Measurements from ENCODE around the gene ARAP1.

The ARAP1 gene

GRCh38 chr11:72670041-72670440 lies 82.2 kb downstream of the ARAP1 start:
- TF ChIP-seq GATA3 (IDR thresholded peaks at IDR 0.05; ENCODE audit: low read depth, low read length), result no peak
- no peak for TF ChIP-seq GATA2 (IDR thresholded peaks at IDR 0.05; ENCODE audit: low read depth, low read length)

DNA sequence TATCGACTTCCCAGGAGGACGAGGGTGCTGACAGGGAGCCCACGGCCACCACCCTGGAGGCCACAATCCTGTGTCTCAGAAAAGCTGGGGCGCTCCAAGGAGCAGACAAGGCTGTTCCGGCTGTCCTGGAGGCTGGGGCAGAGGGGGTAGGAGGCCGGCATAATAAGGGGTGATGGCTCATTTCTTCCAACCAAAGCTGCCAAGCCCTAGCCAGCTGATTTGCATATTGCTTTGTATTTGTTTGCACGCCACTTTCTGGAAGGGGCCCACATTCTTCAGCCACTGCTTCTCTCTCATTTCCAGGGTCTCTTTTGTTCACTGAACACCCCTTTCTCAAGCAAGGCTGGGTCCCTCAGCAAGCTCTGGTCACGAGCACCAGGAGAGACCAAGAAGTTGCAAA lies 82.7 kb downstream of the ARAP1 start:
- no peak for TF ChIP-seq GATA2 (IDR thresholded peaks at IDR 0.05; ENCODE audit: low read depth, low read length)
- no peak for TF ChIP-seq GATA3 (IDR thresholded peaks at IDR 0.05; ENCODE audit: low read depth, low read length)

DNA sequence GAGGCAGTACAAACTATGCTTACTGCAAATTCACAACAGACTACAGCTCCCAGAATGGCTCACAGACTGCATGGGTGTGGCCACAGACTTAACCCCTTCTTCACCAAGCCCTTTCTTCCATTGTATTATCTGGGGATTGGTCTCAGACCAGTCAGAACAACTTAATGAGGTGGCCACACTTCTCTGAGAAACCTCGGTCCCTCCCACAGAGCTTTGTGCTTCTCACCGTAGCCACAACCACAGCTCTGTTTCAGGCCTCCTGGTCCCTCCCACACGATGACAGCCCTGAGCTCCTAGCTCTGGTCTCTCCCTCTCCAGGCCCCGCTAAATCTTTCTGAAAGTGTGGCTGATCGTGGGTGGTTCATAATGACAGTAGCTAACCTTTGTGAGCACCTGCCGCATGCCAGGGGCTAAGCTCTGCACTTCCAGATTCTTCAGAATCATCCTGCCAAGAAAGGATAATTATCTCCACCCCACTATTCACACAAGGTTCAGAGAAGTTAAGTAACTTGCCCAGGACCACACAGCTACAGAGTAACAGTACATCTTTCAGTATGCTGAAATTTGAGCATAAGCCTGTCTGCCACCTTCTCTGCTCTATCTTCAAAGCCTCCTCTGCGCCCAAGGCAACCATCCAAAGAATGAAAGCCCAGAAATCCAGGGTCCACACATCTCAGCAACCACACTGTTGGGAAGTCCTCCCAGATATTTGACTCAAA lies 83.4 kb downstream of the ARAP1 start:
- no peak for TF ChIP-seq GATA2 (IDR thresholded peaks at IDR 0.05; ENCODE audit: low read depth, low read length)

- TF ChIP-seq GATA3 (IDR thresholded peaks at IDR 0.05; ENCODE audit: low read depth, low read length) (no peak), GATA2 (IDR thresholded peaks at IDR 0.05; ENCODE audit: low read depth, low read length) (no peak)
Measured at GRCh38 chr11:72665911-72666472, 86.2 kb downstream of the ARAP1 start.

GRCh38 chr11:72662036-72662435 lies 90.2 kb downstream of the ARAP1 start:
- TF ChIP-seq GATA2 (IDR thresholded peaks at IDR 0.05; ENCODE audit: low read depth, low read length), result no peak
- TF ChIP-seq GATA3 (IDR thresholded peaks at IDR 0.05; ENCODE audit: low read depth, low read length), result no peak

- TF ChIP-seq GATA3 (IDR thresholded peaks at IDR 0.05; ENCODE audit: low read depth, low read length) (no peak), GATA2 (IDR thresholded peaks at IDR 0.05; ENCODE audit: low read depth, low read length) (no peak)
Measured at GRCh38 chr11:72661486-72661885, 90.7 kb downstream of the ARAP1 start.

GRCh38 chr11:72658989-72659640 lies 93.1 kb downstream of the ARAP1 start:
- TF ChIP-seq GATA2 (IDR thresholded peaks at IDR 0.05; ENCODE audit: low read depth, low read length) (no peak), GATA3 (IDR thresholded peaks at IDR 0.05; ENCODE audit: low read depth, low read length) (no peak)

GRCh38 chr11:72657411-72658100 lies 94.7 kb downstream of the ARAP1 start:
- no peak for TF ChIP-seq GATA3 (IDR thresholded peaks at IDR 0.05; ENCODE audit: low read depth, low read length)
- no peak for TF ChIP-seq GATA2 (IDR thresholded peaks at IDR 0.05; ENCODE audit: low read depth, low read length)

DNA sequence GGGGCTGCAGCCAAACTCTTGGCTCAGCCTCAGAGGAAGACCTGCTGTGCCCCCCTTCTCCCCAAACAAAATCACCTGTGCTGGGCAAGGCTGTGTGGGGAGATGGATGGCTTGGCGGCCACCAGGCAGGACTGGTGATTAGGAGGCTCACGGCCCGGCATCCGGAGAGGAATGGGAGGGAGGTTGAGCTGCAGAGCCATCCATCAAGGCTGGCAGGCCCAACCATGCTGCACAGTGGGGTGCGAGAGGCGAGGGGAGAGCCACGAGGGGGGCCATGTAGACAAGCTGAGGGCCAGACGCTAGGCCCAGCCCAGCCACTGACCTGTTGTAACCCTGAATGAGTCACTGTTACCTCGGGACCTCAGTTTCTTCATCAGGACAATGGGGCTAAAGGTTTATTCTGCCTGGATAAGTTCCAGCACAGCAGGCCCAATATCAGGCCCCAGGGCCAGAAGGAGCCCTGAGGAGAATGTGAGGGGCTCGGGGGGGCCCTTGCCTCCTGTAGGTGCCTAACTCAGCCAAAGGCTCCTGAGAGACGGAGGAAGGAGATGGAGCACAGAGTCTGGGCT lies 96.2 kb downstream of the ARAP1 start:
- no peak for TF ChIP-seq GATA3 (IDR thresholded peaks at IDR 0.05; ENCODE audit: low read depth, low read length)
- TF ChIP-seq GATA2 (IDR thresholded peaks at IDR 0.05; ENCODE audit: low read depth, low read length), result no peak

DNA sequence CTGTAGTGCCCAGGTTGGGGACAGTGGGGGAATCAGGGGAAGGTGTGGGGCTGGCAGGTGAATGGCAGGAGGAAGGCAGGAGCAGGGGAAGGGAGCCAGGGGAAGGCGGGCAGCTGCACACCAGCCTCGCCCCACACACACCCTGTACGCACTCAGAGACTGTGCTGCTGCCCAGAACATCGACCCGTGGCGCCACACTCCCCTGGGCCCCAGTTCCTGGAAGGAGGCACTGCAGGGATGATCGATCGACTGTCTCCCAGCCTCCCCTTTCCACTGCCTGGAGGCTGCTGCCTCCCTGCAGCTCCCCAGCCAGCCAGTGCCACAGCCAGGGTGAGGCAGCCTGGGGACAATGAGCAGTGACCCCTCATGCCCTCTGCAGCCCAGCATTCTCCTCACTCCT lies 97.2 kb downstream of the ARAP1 start:
- TF ChIP-seq GATA2 (IDR thresholded peaks at IDR 0.05; ENCODE audit: low read depth, low read length) (no peak), GATA3 (IDR thresholded peaks at IDR 0.05; ENCODE audit: low read depth, low read length) (no peak)

DNA sequence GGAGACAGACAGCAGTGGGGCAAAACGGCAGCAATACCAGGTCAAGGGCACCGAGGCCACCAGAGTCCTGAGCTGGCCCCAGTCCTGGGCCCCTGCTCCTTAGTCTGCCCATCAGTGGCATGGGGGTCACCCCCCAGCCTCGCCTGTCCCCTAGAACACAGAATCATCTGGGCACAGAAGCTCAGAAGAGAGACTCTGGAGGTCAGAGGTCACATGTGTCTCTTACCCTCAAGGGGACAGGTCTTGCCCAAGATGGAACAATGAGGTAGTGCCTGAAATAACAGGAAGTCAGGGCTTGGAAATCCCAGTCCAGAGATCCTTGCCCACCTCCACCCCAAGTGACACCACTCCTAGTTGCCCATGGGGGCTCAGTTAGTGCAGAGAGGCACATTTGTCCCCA lies 98.6 kb downstream of the ARAP1 start:
- TF ChIP-seq GATA2 (IDR thresholded peaks at IDR 0.05; ENCODE audit: low read depth, low read length), result no peak
- no peak for TF ChIP-seq GATA3 (IDR thresholded peaks at IDR 0.05; ENCODE audit: low read depth, low read length)

DNA sequence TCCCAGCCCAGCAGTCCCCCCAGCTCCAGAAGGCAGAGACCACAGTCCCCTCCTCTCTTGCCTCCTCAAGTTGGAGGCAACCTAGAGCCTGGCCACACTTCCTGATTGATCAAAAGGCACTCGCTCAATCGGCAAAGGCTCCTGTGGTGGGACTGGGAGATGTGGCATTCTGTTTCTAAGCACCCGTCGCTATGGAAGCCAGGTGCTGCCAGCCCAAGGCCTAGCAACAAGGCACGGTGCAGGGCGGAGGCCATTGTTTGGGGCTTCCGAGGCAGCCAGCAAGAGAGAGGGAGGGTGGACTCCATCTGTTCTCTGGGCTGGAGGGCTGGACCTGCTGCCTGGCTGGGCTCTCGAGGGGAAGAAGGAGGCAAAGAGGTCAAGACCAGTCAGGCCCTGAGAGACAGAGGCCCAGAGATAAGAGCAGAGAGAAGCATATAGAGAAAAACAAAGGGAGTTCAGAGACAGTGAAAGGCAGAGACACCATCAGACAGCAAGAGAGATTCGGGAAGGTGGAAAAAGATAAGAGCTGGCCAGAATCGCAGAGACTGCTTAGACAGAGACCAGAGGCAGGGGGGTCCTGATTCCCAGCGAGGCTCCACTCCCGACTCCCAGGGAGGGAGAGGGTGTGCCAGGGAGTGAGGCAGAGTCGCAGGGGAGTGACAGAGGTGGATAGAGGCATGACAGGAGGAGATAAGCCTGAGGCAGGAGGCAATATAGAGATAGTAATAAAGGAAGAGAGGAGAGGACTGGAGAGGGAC lies 99.2 kb downstream of the ARAP1 start:
- TF ChIP-seq GATA2 (IDR thresholded peaks at IDR 0.05; ENCODE audit: low read depth, low read length), result peak; percentile 48
- no peak for TF ChIP-seq GATA3 (IDR thresholded peaks at IDR 0.05; ENCODE audit: low read depth, low read length)

DNA sequence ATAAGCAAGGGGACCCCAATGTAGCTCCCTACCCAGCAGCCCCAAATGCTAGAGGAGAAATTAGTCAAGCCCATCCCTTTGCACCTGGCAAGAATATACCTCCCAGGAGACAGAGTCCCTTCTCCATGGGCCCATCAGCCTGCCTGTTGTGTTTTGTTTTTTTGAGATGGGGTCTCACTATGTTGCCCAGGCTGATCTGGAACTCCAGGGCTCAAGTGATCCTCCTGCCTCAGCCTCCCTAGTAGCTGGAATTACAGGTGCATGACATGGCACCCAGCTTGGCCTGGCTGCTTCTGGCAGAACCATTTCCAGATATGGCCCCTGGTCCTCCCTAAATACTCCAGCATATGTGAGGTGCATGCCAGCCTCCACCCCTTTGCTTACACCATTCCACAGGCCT lies 100.1 kb downstream of the ARAP1 start:
- no peak for TF ChIP-seq GATA3 (IDR thresholded peaks at IDR 0.05; ENCODE audit: low read depth, low read length)
- no peak for TF ChIP-seq GATA2 (IDR thresholded peaks at IDR 0.05; ENCODE audit: low read depth, low read length)

Measured in SH-SY5Y (cell line).